ENCODE results near the gene SNX30. TPM values are rescaled to one million over a fixed set of nuclear protein-coding genes. Genes with fewer than 3 reads are reported as not detected.

Gene SNX30
- total RNA-seq, 1 experiment from 2014 or later: 17.4 TPM

DNA sequence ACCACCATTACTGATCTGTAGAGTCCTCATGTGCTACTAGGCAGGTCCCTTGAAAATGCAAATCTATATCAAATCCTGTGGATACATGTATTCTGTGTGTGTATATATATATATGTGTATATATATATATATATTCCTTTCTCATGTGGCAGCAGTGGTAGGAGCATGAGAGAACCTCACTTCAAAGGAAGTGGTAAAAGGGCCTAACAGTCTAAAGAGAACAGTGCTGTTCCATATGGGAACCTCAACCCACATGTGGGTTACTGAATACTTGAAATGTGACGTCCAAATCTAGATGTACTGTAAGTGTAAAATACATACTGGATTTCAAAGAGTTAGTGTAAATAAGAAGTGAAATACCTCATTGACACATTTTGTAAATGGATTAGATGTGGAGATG, 134.8 kb downstream of the SNX30 start:
- no peak for DNase-seq (ENCODE audit: low spot score)

DNA sequence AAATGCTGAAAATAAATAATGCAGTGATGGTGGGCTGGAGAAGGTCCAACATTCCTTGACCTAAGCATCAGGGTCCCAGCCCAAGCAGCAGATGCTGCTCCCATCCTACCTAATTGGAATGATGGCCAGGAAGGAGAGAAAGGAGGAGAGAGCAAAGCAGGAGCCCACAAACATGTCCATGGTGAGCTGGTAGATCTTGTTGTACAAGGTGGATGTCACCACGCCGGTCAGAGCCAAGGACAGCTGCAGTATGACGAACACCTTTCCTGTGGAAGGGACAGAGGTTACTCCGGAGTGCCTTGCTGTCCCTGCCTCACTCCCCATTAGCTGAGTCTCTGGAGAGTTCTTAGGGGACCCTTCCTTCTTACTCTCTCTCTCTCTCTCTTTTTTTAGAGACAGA, 135.8 kb downstream of the SNX30 start:
- no peak for DNase-seq (ENCODE audit: low spot score)

DNA sequence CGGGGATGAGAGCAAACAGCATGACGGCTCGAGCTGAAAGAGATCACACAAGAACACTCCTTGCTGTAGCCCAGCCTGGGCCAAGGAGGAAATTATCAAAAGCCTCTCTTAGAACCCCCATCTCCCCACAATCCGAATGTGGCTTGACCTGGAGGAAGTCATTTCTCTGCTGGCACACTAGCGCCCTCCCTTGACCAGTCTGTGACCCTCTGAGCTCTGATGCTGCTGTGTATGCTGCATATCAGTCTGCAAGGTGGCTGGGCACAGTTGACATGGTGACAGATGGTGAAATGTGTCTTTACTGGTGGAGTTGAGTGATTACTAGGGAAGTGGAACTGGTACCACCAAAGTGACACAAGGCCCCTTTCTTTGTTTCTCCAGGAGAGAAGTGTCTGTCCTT, 136.8 kb downstream of the SNX30 start:
- DNase-seq (ENCODE audit: low spot score): no peak

DNA sequence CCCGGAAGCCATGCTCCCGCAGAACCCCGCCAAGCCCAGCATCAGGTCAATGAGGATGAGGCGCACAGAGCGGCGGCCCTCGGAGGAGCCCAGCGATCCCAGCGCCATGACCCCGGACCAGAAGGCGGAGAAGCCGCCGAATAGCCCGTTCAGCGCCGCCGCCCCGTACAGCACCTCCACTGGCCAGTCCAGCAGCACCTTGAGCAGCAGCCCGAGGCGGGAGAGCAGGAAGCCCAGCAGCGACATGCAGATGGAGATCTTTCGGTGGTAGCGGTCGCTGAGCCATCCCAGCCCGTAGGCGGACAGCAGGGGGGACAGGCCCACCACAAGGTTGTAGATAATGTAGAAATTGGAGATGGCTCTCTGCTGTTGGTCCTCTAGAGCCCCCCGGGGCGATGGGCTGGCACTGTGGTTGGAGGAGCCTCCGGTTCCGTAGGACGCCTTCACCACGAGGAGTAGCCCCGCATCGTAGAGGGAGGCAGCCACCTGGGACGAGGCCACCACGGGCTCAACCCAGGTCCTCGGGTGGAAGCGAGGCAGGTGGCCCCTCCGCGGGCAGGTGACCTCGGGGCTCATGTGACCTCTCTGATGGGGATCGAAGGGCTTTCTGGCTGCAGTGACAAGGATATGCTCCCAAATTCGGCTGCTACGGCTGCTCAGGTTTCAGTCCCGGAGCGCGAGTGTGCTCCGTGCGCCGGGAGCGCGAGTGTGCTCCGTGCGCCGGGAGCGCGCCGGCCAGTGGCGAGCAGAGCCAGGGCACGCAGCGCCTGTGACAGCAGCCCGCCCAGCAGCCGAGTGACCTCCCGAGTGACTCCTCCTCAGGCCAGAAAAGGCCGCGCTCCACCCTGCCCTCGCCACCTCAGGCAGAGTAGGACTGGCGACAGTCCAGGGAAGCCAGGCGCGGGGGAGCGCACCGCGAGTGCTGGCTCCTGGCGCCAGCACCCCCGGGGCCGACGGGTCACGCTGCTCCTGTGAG, 139.8 kb downstream of the SNX30 start, which contains the start of gene SLC46A2:
Gene SLC46A2 (minus strand): TSS at position 771 of the 976 bp plus-strand sequence. CDS start 195 bp downstream, at position 576.
- no peak for DNase-seq (ENCODE audit: low spot score)

DNA sequence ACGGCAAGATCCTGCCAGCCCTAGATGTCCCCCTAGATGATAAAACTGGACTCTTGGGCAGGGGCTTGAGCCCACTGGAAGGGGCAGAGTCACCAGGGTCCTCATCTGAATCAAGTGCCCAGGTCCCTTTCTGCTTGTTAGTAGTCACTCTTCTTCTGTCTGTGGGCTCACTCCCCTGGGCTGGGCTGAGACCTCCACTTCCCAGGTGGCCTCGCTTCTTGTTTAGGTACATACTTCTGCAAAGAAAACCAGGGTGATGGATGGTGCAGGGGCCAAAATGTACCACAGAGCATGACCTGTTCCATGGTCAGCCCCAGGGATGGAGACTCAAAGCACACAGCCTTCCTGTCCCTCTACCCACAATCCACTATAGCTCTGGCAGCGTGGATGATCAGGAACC, 141.0 kb downstream of the SNX30 start:
- no peak for DNase-seq (ENCODE audit: low spot score)

DNA sequence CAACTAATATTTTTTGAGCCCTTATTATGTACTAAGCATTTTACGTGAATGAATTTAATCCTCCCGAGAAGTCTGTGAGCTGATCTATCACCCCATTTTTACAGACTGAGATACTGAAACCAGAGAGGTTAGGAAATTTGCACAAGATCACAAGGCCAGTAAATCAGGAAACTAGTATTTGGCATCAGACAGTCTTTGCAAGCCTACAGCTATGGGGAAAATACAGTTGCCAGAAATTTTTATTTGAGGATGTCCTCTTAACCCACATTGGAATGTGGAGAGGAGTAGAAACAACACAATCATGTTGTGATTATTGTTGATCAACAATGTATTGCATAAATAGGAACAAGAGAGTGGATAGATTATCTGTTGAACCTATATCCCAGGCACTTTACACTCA, 142.4 kb downstream of the SNX30 start:
- no peak for DNase-seq (ENCODE audit: low spot score)

DNA sequence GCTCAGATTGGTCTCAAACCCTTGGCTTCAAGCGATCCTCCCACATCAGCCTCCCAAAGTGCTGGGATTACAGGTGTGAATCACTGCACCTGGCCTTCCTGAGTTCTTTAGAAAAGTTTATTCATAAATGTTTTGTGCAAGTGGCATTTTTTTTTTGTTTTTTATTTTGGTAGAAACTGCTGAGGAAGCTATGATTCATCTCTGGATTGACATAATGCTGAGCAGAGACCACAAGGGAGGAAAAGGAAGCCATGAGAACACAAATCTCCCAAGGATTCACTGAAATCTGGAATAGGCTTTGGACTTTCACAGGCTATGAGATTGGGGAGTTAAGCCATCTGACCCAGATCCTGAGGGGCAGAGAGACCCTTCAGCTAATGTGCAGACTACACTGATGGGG, 143.5 kb downstream of the SNX30 start:
- no peak for DNase-seq (ENCODE audit: low spot score)

DNA sequence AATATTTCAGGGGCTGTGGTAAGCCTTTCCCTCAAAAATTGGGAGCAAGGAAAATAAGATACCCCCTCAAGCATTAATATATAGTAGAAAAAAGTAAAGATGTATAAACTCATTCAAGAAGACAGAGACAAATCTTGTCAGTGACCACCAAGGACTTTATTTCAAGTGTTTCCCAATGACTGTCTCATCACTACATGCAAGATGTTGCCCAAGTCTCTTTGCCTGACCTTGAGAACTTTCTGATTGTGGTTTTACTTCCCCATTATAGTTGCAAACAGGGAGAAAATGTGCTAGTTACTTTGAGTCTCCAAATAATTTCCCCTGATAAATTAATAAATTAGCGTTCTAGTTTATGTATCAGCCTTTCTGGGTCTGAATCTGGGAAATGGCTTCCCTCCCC, 144.1 kb downstream of the SNX30 start:
- no peak for DNase-seq (ENCODE audit: low spot score)

DNA sequence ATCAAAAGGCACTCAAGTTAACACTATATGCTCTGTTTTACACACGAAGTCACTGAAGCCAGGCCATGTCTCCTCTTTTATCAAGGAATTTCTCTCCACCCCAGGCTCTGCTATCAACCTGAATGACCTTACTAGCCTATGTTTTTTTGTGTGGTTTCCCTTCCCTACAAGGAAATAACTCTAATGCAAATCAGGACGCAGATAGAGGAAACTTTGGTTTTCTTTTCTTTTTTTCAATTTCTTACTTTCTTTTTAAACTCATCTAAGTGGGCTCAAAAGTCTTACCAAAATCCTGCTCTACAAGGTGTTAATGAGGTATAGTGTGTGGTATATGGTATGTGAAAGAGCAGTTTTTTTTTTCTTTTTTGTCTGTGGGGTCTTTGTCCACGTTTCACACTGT, 145.6 kb downstream of the SNX30 start:
- DNase-seq (ENCODE audit: low spot score): no peak

DNA sequence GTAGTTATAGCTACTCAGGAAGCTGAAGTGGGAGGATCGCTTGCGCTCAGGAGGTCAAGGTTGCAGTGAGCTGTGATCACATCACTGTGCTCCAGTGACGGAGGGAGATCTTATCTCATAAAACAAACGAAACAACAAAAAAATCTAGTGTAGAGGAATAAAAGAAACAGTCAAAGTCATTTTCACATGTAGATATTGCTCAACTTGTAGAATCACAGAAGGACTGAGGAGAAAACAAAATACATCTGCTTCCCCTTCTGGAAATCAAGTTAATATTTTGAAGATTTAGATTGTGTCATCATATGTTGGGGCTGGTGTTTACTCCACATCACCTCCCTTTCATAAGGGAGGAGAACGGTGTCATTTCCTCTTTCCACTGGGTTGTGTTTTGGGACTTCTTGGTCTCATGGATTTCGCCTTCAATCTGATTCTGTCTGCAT, 148.3 kb downstream of the SNX30 start:
- no peak for DNase-seq (ENCODE audit: low spot score)

DNA sequence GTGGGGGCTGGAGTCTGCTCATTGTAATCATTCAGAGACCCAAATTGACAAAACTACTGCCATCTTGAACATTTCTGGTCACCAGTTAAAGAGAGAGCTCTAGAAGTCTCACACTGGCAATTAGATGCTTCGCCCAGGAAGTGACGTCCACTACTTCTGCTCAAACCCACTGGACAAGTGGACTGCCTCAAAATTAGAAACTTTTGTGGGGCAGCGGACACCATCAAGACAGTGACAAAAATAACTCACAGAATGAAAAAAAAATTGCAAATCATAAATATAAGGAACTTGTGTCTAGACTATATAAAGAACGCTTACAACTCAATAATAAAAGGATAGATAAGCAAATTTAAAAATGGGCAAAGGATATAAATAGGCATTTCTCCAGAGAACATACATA, 149.9 kb downstream of the SNX30 start:
- DNase-seq (ENCODE audit: low spot score): no peak

DNA sequence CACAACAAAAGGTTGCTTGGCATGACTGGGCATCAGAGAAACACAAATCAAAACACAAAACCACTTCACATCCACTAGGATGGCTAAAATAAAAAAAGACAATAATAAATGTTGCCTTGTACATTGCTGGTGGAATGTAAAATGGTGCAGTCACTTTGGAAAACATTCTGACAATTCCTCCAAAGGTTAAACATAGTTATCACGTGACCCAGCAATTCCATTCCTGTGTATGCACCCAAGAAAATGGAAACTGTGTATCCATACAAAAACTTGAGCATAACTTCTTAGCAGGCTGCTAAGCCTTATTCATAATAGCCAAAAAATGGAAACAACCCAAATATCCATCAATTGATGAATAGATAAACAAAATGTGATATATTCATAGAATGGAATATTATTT, 150.3 kb downstream of the SNX30 start:
- no peak for DNase-seq (ENCODE audit: low spot score)

DNA sequence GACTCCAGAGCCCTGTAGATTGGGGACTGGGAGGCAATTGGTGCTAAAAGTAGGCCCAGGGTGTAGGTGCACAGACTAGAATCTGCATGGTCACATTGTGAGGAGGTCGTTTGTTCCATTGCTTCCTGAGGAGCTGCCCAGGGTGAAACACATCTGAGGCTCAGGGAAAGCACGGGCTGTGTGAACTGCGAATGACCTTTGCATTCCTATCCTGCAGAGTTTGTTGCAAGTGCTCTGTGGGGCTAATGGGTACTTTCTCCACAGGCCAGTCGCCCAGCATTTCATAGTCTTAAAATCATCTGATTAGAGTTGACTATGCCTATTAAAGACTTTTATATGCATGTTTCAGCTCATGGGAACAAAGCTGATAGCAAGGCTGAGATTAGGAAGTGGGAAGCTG, 154.5 kb downstream of the SNX30 start:
- DNase-seq (ENCODE audit: low spot score): no peak

DNA sequence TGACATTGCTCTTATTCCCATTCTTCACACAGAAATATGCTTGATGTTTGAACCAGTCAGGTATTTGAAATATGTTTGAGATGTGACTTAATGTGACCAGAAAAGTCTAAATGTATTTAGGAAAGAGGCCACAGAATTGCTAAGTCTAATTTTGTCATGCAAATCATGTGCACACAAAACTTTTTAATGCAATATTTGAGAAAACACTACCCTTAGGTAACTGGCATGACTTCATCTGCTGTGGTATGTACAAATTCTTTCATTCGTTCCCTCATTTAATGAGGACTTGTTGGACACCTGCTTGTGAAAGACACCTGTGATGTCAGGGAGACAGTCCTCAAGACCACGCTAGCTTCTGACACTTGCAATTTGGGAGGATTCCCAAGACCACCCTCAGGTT, 161.2 kb downstream of the SNX30 start:
- DNase-seq (ENCODE audit: low spot score): no peak

DNA sequence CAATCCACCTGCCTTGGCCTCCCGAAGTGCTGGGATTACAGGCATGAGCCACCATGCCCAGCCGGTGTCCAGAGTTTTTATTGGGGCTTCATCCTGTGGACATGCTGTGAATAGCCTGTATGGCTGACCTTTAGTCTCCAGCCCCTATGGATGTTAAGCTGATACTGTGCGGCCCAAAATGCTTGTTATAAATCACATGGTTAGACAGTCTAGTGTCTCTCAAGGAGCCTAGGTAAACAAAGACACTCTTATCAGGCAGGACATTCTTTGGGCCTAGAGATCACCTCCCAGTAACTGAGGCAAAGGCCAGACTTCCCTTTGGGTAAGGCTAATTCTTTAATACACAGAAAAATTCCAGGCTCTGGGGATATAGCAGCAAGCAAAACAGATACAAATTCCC, 162.1 kb downstream of the SNX30 start:
- DNase-seq (ENCODE audit: low spot score): no peak

DNA sequence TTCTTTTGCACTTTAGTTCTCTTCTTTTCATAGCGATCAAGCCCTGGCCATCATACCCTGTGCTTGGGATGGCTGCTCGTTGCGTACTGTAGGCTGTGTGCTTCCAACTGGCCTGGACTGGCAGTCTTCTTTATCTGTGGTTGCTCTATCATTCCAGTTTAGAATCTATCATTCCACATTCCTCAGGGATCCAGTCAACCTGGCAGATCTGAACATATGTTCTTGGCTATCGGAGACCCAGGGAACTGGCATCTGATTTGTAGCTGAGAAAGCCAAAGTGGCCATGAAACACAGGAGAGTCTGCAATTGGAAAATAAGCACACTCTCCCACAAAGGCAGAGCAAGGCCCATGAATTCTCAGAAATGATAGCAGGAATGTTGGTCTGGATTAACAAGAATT, 162.8 kb downstream of the SNX30 start:
- no peak for DNase-seq (ENCODE audit: low spot score)

DNA sequence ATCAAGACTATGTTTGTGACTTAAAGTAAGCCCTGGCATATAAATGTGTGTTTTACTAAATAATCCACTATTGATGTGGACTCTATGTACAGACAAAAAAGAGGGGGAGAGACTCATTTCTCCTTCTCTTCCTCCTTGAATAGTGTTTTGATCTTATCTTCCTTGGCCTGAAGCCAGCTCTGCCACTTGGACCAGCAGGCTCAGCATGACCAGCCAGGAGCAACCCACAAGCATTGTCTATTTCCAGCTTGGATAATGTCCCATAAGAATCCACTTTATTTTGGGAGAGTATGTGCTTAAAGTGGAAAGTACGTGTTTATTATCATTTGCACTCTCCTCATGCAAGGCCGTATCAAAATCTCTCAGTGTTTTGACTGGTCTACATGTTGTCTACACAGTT, 164.0 kb downstream of the SNX30 start:
- no peak for DNase-seq (ENCODE audit: low spot score)

DNA sequence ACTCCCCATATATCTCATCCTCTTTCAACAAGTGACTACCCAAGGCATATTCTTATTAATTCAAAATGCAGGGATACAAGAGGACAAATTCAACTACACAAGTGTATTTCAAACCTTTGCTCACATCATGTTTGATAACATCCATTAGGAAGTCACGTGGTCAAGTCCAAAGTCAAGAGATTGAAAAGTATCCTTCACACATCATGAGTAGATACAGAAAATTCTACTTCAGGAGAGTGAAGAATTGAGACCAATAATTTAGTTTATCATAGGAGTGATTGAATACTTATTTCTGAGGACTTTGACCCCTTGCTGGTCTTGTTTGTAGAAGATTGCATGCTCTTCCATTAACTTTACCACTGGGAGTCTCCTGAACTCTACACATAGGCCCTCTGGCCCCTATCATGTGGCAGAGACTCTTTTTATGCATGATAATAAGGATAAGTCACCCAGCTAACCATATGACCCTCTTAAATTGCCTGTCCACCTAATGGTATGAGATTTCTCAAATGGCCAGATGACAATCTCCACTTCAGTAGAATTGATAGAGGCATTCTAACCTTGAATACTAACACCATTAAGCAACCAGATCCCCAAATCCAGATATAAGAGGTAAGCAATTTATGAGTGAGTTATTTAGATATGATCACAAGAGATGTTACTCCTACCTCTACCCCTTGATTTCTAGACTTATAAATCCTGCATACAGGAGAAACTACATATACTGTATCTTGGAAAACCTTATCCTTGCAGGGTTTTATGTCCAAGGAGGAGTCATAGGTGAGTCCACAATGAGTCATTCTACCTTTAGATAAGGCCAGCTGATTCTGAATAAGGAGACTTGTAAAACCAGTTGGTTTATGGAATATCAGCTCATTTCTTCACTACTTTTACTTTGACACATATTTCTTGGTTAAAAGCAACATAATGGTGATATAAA, 166.8 kb downstream of the SNX30 start:
- no peak for DNase-seq (ENCODE audit: low spot score)

DNA sequence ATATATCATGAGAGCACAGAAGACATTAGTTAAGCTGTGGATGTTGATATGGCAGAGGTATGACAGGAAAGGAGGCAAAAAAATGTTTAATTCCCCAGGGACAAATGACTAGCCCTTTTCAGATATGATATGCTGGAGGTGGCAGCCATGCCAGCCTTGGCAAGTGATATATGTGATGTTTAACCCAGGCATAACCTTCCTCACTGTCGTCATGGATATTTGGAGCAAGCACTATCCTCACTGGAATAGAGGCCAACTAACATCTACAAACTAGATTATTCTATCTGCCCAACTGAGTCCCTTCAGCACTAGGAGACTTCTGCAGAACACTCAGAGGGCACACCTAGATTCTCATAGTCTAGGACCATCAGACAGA, 167.4 kb downstream of the SNX30 start:
- DNase-seq (ENCODE audit: low spot score): no peak

DNA sequence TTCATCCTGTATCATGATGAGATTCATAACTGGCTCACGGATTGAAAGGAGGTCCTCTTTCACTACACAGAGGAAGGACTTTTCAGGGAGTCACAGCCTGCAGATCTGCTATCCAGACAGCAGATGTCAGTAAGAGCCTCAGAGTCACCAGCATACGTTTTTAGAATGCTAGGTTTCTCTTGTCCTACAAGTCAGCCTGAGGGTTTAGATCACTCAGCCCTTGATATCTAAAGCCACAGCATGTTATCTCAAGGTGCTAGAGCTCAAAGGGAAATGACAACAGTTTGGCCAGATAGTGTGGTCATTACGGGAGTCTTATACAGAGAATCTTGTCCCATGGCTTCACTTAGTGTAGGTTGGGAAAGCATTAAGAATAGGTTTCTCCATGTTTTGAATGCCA, 171.0 kb downstream of the SNX30 start:
- peak; percentile 51 for DNase-seq (ENCODE audit: low spot score)
